Activated CD4-positive, alpha-beta T cell treated with anti-CD3 and anti-CD28 coated beads for 48 hours (primary cell): ENCODE data around the gene ATP2B3.

Experiments used
- DNase-seq: peaks from one replicate; pipeline ENCODE4 v3.0.0-alpha.2; 2020

ATP2B3 gene

GRCh38 chrX:153511784-153512500, 5.5 kb upstream of the ATP2B3 start:
- no peak for DNase-seq

GRCh38 chrX:153512501-153512893, 4.9 kb upstream of the ATP2B3 start:
- DNase-seq: no peak

- DNase-seq: no peak
Observed at GRCh38 chrX:153513265-153513664, 4.2 kb upstream of the ATP2B3 start.

DNA sequence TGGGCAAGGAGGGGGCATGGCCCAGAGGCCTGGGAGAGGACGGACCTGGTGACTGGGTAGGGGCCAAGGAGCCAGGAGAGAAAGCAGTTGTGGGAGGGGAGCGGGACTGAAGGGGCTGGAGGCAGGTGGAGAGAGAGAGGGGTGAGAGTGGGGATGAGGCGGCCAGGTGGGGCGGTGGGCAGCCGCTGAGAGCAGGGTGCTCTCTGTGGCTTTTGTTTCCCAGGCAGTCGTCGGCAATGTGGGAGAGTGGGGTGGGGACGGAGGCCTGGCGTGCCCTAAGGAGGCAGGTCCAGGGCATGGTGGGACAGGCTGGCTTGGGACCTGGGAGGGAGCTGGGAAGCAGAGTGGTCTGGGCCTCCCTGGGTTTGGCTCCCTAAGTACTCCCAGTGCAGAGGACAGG, 3.2 kb upstream of the ATP2B3 start:
- no peak for DNase-seq

DNA sequence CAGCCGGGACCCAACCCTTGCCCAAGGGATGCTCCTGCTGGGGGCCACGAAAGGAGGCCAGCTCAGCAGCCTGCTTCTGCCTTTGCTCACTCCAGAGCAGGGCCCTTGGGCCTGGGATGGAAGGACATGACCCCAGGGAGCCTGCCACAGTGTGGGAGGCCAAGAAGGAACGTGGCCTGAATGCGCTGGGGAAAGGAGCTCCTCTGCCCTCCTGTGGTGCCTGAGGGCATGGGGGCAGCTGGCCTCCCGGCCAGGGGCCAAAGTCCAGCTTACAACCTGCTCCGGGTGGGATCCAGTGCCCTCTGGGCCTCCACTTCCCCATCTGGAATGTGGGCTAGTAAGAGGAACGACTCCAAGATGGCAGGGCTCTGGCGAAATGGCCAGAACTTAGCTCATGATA, 2.0 kb upstream of the ATP2B3 start:
- DNase-seq: no peak

DNA sequence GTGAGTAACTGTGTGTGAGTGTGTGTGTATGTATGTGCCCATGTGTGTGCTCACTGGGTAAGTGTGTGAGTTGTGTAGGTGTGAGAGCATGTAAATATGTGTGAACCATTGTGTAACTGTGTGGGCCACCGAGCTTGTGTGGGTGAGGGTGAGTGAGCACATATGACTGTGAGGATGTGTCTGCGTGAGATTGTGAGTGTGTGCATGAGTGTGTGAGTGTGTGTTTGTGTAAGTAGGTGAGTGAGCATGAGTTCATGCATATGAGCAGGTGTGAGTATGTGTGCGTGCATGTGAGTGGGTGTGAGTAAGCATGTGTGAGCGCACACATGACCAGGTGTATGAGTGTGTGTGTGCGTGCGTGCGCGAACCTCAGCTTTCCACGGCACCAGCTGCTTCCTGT, 1.4 kb upstream of the ATP2B3 start:
- DNase-seq: no peak

DNA sequence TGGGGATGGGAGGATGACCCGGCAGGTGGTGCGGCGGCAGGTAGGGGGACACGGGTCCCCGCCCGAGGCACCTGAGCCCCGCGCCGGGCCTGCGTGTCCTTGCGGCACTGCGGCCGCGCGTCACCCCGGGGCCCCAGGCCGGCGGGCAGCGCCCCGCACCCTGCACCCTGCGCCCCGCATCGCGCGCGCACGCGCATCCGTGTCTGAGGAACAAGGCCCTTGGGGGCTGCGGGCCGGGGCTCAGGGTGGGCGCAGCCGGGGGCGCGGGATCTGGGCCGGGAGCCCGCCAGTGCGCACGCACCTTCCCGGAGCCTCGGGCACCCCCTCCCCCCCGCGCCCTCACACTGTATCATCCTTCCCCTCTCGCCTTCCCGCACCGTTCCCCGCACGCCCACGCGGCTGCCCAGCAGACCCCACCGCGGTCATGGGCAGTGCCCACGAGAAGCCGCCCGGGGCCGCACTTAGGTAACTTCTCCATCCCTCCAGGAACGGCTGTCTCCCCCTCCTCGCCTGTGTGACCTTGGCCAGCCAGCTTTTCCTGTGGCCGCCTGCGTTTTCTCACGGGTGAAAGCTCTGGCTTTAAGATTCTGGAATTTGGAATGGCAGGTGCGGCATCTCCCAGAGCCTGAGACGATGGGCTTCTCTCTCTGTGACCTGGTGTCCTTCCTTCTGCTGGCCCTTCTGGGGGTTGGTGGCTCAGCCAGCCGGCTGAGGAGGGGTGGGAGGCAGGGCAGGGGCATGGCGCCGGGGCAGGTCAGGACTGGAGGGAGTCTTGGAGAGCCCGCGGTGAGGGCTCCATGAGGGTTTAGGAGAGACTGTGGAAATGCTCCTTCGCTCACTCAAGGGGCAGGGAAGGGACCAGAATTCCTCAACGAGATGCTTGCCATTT, 748 bp downstream of the ATP2B3 start:
- DNase-seq: no peak

DNA sequence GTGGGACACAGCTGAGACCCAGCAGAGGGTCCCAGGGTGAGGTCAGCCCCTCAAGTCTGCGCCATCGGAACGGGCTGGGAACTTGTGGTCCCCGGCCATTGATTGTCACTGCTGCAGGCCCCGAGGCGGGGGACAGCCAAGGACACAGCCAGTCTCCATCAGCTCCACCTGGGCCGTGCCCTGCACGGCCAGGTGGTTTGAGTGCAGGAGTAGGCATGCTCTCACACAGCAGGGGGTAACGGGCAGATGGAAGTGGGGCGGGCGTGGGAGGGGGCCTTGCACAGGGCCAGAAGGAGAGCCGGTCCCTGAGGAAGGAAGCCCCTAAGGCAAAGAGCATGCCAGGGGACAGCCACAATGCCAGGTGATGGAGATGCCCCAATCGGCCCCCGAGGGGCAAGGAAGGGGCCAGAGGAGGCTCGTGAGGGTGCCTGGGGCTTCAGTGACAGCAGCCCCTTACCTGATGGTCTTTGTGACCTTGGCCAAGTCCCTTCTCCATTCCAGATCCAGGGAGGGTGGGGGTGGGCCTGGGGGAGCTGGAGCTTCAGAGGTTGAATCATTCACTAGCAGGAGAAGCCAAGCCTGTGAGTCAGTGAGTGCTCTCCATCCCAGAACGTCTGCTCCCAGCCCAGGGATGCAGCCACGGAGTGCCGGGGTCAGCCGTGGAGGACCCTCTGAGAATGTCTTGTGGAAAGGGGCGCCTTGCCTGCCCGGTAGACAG, 2.3 kb downstream of the ATP2B3 start:
- DNase-seq: no peak

GRCh38 chrX:153520287-153520917, 3.0 kb downstream of the ATP2B3 start:
- no peak for DNase-seq

DNA sequence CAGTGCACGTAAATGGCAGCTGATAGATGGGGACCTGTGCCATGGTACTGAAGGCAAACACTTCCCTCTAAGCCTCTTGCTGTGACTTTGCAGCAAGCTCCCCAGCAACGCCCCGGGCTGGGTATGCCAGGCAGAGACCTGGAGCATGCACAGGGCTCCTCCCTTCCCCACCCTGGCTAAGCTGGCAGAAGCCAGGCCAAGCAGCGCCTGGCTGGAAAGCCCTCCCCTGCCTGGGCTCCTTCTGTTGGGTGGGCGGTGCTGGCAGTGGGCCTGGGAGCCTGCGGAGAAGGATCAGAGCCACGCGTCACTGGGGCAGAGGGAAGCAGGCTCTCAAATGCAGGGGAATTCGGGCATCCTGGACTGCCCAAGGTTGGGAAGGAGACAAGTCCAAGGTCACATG, 3.6 kb downstream of the ATP2B3 start:
- DNase-seq: no peak

DNA sequence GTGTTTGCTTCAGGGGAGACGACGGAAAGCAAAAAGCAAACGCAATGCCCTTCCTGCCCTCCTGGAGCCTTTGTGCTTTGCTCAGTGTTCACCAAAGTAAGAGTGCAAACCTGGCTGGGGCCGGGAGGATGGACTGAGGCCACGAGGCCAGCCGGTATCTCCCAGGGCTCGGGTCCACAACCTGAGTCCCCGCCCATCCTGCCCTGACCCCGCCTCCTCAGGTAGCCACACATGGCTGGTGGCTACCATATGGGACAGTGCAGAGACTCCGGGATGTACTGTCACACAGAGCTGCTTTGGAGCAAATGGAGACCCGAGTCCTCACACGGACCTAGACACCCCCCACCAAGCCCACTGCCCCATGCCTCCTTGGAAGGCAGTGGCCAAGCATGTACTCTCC, 4.8 kb downstream of the ATP2B3 start:
- no peak for DNase-seq

DNA sequence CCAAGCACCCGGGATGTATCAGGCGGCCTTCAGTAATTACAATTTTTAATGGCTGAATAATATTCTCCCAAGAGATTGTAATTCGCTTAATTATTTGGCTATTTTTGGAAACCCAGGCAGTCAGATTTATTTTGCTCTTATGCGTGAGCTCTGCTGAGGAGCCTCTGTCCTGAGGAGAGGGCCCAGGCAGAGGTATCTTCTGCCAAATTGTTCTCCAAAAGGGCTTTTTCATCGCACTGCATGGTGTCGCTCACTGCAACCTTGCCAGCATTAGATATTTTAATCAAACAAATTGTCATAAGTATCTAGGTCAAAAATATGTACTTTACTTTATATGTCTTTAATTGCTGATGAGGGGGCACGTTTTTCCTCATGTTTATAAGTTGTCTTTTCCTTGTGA, 5.8 kb downstream of the ATP2B3 start:
- DNase-seq: no peak

DNA sequence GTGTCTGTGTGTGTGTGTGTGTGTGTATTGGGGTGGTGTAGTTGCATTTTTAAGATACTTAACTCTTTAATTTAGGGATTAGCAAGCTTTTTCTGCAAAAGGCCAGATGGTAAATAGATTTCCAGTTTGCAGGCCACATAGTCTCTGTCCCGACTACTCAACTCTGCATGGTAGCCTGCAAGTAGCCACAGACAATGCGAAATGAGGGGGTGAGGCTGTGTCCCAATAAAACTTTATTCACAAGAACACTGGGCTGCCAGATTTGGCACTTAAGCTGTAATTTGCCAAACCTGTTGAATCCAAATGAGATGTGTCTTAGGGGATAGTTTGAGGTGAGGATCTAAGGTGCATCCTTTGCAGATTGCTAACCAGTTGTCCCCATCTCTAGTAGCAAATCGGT, 6.8 kb downstream of the ATP2B3 start:
- DNase-seq: no peak

DNA sequence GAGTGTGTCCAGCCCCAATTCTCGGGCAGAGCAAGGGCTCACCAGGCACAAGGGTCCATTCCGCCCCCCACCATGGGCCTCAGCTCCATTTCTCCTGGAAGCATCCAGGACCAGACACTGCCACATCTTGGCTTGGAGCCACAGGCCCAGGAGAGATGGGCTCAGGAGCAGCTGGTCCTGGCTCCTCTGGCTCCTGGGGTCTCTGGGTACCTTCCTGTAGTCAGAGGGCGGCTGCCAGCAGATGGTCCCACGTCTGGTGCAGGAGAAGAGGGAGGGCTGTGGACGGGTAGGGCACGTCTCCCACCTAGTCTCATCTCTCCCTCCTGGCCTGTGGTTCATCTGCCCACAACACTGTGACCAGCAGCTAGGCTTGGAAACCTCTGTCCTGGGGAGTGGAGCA, 8.0 kb downstream of the ATP2B3 start:
- DNase-seq: no peak

DNA sequence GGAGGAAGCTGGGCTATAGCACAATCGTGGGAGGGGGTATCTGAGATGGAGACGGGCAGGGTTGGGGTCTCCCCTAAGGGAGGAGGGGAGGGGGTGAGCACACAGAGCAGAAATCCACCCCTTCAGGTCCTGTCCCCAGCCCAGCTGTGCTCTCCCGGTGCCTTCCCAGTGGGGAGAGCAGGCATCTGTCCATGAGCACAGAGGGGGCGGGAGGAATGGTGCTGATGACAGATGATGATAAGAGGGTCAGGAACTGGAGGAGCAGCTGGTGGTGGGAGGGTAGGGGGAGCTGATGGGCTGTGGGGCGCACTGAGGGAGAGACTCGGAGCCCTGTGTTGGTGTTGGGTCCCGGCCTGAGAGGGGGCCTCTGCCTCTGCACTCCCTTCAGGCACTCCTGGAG, 8.6 kb downstream of the ATP2B3 start:
- DNase-seq: no peak

- no peak for DNase-seq
Observed at GRCh38 chrX:153526801-153527200, 9.4 kb downstream of the ATP2B3 start.

GRCh38 chrX:153527208-153527607, 9.8 kb downstream of the ATP2B3 start:
- no peak for DNase-seq

GRCh38 chrX:153530411-153531129, 13.1 kb downstream of the ATP2B3 start:
- no peak for DNase-seq

GRCh38 chrX:153533091-153533490, 15.6 kb downstream of the ATP2B3 start:
- no peak for DNase-seq

- DNase-seq: no peak
Observed at GRCh38 chrX:153537080-153537479, 19.6 kb downstream of the ATP2B3 start.

GRCh38 chrX:153537526-153538295, 20.3 kb downstream of the ATP2B3 start:
- DNase-seq: no peak

DNA sequence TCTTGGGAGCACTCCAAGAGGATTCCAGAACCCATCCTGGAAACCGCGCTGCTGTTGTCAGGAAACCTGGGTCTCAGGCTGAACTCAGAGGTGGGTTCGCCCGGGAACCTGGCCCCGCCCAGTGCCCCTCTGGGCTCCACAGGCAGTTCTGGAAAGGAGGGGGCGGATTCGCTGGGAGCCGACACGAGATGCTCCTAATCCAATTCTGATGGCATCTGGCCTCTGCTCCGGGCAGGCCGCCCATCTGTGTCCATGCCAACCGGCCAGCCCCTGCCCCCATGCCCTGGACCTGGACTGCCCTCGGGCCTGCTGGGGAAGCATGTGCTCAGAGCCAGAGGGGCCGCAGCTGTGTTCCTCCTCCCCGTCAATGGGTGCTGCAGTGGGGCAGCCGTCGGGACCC, 21.0 kb downstream of the ATP2B3 start:
- no peak for DNase-seq
